K562 (cell line): ENCODE measurements around the gene TARS2. TPM values are rescaled to one million over a fixed set of nuclear protein-coding genes. Genes with fewer than 3 reads are reported as not detected.
A peak's percentile ranks its signal among the peaks of the same experiment; 100 is the strongest.

Source experiments
- BRD9 ChIP-seq: fragments of 450-650 bp; IDR thresholded peaks from 2 replicates; pipeline ENCODE4 v1.6.1; 2018; ENCODE audit warnings: low read depth; ENCODE audit not compliant: partially characterized antibody
- CHD2 ChIP-seq: IDR thresholded peaks from 2 replicates; pipeline ENCODE4 v1.6.1; 2011; ENCODE audit warnings: low read depth, low read length
- DMBX1 ChIP-seq: fragments of 250-450 bp; sonication (Bioruptor Pico); IDR thresholded peaks from 2 replicates; pipeline ENCODE4 v1.8.0; 2022; ENCODE audit warnings: inconsistent platforms, mild to moderate bottlenecking, moderate library complexity, borderline replicate concordance
- ELF2 ChIP-seq: fragments of 250-450 bp; sonication (Bioruptor Pico); IDR thresholded peaks from 2 replicates; pipeline ENCODE4 v1.5.0; 2021; ENCODE audit warnings: mild to moderate bottlenecking
- EP300 ChIP-seq: IDR thresholded peaks from 2 replicates; pipeline ENCODE4 v1.6.1; 2012; ENCODE audit warnings: low read length, improper control_type of control experiment
- ERF ChIP-seq: fragments of 450-650 bp; formaldehyde crosslinking; IDR thresholded peaks from 2 replicates; pipeline ENCODE4 v1.4.0; 2020; ENCODE audit warnings: mild to moderate bottlenecking, mixed read lengths
- HDAC1 ChIP-seq, 2 experiments: fragments of 450-650 bp; IDR thresholded peaks; 2 replicates each; pipeline ENCODE4 v1.6.1; 2016 to 2017; ENCODE audit warnings: inconsistent platforms in 1 of 2, mild to moderate bottlenecking in 1 of 2, moderate library complexity in 1 of 2
- KLF13 ChIP-seq: fragments of 450-650 bp; IDR thresholded peaks from 2 replicates; pipeline ENCODE4 v1.6.1; 2016; ENCODE audit warnings: missing genetic modification characterization, low read depth, mild to moderate bottlenecking, missing compliant biosample characterization, moderate library complexity, borderline replicate concordance
- MAFG ChIP-seq: fragments of 450-650 bp; conservative IDR thresholded peaks from 2 replicates; pipeline ENCODE4 v1.6.1; 2016; ENCODE audit warnings: missing genetic modification characterization, missing compliant biosample characterization
- NCOA4 ChIP-seq: fragments of 450-650 bp; IDR thresholded peaks from 2 replicates; pipeline ENCODE4 v1.6.1; 2018; ENCODE audit warnings: mild to moderate bottlenecking; ENCODE audit not compliant: partially characterized antibody
- SRSF7 ChIP-seq: fragments of 200-400 bp; formaldehyde crosslinking; optimal IDR thresholded peaks from 2 replicates; pipeline ENCODE3; 2017; ENCODE audit warnings: mild to moderate bottlenecking, low read depth, low read length
- YY1 ChIP-seq, 3 experiments: IDR thresholded peaks; 2 replicates each; pipeline ENCODE4 v1.6.1; 2011; ENCODE audit warnings: low read length in 2 of 3, mild to moderate bottlenecking in 2 of 3, moderate library complexity in 2 of 3, borderline replicate concordance in 1 of 3, control low read depth in 1 of 3, low read depth in 1 of 3; ENCODE audit not compliant: insufficient read depth in 3 of 3, insufficient replicate concordance in 2 of 3, control insufficient read depth in 1 of 3, insufficient read length in 1 of 3; ENCODE audit errors: extremely low read depth in 1 of 3
- ZBTB8A ChIP-seq: fragments of 450-650 bp; IDR thresholded peaks from 2 replicates; pipeline ENCODE4 v1.6.1; 2018; ENCODE audit warnings: mild to moderate bottlenecking, moderate library complexity; ENCODE audit not compliant: partially characterized antibody
- ZFX ChIP-seq: sonication (generic); formaldehyde crosslinking; IDR thresholded peaks from 2 replicates; pipeline ENCODE4 v1.8.0; 2022; ENCODE audit warnings: mild to moderate bottlenecking, missing genetic modification reagents, moderate library complexity
- ZNF121 ChIP-seq: sonication (generic); formaldehyde crosslinking; conservative IDR thresholded peaks from 2 replicates; pipeline ENCODE4 v1.8.0; 2022; ENCODE audit warnings: missing genetic modification reagents
- ZNF24 ChIP-seq: fragments of 450-650 bp; IDR thresholded peaks from 2 replicates; pipeline ENCODE4 v1.6.1; 2016
- ZNF707 ChIP-seq: fragments of 250-450 bp; sonication (Bioruptor Pico); conservative IDR thresholded peaks from 2 replicates; pipeline ENCODE4 v1.8.0; 2022; ENCODE audit warnings: inconsistent platforms, mild to moderate bottlenecking, moderate library complexity
- polyA plus RNA-seq, 8 experiments: library from polyadenylated mRNA; depleted of rRNA in 4 of 8; stranded (reverse) in 5 of 8; unstranded in 3 of 8; fragments of >200 nt; fragmentation: Nextera tagmentation in 2 of 8; fragmentation: Illumina TruSeq in 1 of 8; extraction: Ambion mirVana in 2 of 8; extraction: Trizol in 1 of 8; gene quantifications; 2 replicates each; pipeline versions ENCODE4 v1.2.1 to v1.2.3, GENCODE V29; 2011 to 2014; ENCODE audit warnings: inconsistent platforms in 1 of 8, missing spikeins in 1 of 8
- total RNA-seq, 7 experiments: library from RNA; depleted of rRNA in 6 of 7; stranded (reverse); fragments of >200 nt in 6 of 7; fragmentation: Illumina TruSeq in 2 of 7; extraction: Trizol in 2 of 7; gene quantifications; 2 replicates each; pipeline versions ENCODE4 v1.2.1 to v1.2.3, GENCODE V29; 2011 to 2021; ENCODE audit warnings: low replicate concordance in 1 of 7
- TF ChIP-seq, protein P1 (sequence below), 3 experiments: IDR thresholded peaks in 2 of 3; conservative IDR thresholded peaks in 1 of 3; 2 replicates each; pipeline ENCODE4 v1.5.1; 2011 to 2012; ENCODE audit warnings: low read length in 3 of 3, mild to moderate bottlenecking in 3 of 3, control low read depth in 2 of 3, improper control_type of control experiment in 1 of 3, inconsistent platforms in 1 of 3, low read depth in 1 of 3, mixed read lengths in 1 of 3, moderate library complexity in 1 of 3; ENCODE audit not compliant: insufficient read depth in 2 of 3
- TF ChIP-seq, protein P2 (sequence below): sonication (generic); formaldehyde crosslinking; IDR thresholded peaks from 2 replicates; pipeline ENCODE4 v1.8.0; 2023; ENCODE audit warnings: missing genetic modification reagents, mild to moderate bottlenecking, borderline replicate concordance

Gene TARS2
- total and polyA plus RNA-seq, 9 of the 15 experiments (the other 6 are each of a cell fraction or from before 2014, with no cell fraction given) = 17.0 to 64.2 (median 39.4) TPM

DNA sequence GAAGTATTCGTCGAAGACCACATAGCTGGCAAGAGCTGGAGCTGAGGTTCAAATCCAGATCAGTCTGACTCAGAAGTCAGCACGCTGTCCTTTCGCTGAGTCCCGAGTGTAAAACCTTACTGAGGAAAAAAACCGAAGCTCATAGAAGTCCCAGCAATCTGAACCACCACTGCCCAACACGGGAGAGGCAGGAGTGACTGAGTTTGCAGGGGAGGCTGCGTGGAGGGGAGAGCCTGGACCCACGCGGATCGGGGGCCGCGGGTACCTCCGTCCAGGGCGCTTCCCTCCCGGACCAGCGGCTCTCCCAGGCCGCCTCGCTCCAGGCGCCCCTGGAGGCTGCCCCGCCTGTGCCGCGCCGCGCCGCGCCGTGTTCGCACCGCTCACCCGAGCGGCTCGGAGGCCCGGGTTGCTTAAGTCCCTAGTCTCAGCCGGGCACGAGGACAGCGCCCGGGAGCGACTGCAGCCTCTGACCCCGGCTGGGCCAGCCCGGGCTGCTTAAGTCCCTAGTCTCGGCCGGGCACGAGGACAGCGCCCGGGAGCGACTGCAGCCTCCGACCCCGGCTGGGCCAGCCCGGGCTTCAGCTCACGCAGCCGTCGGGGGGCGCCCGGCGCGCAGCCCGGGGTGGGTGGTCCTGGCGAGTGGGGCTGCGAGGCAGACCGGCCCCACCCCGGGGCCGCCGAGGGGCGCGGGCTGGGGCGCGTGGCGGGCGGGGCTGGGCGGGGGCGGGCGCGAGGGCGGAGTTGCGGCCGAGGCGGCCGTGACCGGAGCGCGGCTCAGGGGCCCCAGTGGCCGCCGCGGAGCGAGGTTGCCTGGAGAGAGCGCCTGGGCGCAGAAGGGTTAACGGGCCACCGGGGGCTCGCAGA, 61.6 kb downstream of the TARS2 start, which contains the start of gene ADAMTSL4 (continued):
- TF ChIP-seq, protein P1, sequence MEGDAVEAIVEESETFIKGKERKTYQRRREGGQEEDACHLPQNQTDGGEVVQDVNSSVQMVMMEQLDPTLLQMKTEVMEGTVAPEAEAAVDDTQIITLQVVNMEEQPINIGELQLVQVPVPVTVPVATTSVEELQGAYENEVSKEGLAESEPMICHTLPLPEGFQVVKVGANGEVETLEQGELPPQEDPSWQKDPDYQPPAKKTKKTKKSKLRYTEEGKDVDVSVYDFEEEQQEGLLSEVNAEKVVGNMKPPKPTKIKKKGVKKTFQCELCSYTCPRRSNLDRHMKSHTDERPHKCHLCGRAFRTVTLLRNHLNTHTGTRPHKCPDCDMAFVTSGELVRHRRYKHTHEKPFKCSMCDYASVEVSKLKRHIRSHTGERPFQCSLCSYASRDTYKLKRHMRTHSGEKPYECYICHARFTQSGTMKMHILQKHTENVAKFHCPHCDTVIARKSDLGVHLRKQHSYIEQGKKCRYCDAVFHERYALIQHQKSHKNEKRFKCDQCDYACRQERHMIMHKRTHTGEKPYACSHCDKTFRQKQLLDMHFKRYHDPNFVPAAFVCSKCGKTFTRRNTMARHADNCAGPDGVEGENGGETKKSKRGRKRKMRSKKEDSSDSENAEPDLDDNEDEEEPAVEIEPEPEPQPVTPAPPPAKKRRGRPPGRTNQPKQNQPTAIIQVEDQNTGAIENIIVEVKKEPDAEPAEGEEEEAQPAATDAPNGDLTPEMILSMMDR (IDR thresholded peaks at IDR 0.05 in 2 of 3, conservative IDR thresholded peaks at IDR 0.05 in 1 of 3; ENCODE audit: insufficient read depth in 2 of 3, low read depth in 1 of 3, low read length in 3 of 3) = peak in 2 of 3 experiments; percentile 3; a peak in 2 of 6 replicates
- TF ChIP-seq BRD9 (peak; percentile 43), CHD2 (0 out of 2 replicates have a peak, but pooled peaks have one; percentile 23), HDAC1 (IDR thresholded peaks at IDR 0.05) (no peak), NCOA4 (no peak), ZNF24 (no peak), ZNF707 (no peak), SRSF7 (no peak), DMBX1 (CRISPR knock-in tag) (peak; percentile 80), MAFG (tag) (no peak), ELF2 (CRISPR knock-in tag) (no peak), ERF (CRISPR knock-in tag) (peak; percentile 59; the same call in 1 of the 2 replicates), KLF13 (tag) (0 out of 2 replicates have a peak, but pooled peaks have one; percentile 25), ZNF121 (CRISPR knock-in tag) (0 out of 2 replicates have a peak, but pooled peaks have one; percentile 46), EP300 (no peak), ZBTB8A (no peak), ZFX (CRISPR knock-in tag) (peak; percentile 87), YY1 (IDR thresholded peaks at IDR 0.05; ENCODE audit: borderline replicate concordance in 1 of 3, control insufficient read depth in 1 of 3, extremely low read depth in 1 of 3, insufficient read depth in 3 of 3, insufficient read length in 1 of 3, insufficient replicate concordance in 2 of 3, low read depth in 1 of 3, low read length in 2 of 3) (peak in 2 of 3 experiments; percentile 62 to 81)
- TF ChIP-seq, protein P2, sequence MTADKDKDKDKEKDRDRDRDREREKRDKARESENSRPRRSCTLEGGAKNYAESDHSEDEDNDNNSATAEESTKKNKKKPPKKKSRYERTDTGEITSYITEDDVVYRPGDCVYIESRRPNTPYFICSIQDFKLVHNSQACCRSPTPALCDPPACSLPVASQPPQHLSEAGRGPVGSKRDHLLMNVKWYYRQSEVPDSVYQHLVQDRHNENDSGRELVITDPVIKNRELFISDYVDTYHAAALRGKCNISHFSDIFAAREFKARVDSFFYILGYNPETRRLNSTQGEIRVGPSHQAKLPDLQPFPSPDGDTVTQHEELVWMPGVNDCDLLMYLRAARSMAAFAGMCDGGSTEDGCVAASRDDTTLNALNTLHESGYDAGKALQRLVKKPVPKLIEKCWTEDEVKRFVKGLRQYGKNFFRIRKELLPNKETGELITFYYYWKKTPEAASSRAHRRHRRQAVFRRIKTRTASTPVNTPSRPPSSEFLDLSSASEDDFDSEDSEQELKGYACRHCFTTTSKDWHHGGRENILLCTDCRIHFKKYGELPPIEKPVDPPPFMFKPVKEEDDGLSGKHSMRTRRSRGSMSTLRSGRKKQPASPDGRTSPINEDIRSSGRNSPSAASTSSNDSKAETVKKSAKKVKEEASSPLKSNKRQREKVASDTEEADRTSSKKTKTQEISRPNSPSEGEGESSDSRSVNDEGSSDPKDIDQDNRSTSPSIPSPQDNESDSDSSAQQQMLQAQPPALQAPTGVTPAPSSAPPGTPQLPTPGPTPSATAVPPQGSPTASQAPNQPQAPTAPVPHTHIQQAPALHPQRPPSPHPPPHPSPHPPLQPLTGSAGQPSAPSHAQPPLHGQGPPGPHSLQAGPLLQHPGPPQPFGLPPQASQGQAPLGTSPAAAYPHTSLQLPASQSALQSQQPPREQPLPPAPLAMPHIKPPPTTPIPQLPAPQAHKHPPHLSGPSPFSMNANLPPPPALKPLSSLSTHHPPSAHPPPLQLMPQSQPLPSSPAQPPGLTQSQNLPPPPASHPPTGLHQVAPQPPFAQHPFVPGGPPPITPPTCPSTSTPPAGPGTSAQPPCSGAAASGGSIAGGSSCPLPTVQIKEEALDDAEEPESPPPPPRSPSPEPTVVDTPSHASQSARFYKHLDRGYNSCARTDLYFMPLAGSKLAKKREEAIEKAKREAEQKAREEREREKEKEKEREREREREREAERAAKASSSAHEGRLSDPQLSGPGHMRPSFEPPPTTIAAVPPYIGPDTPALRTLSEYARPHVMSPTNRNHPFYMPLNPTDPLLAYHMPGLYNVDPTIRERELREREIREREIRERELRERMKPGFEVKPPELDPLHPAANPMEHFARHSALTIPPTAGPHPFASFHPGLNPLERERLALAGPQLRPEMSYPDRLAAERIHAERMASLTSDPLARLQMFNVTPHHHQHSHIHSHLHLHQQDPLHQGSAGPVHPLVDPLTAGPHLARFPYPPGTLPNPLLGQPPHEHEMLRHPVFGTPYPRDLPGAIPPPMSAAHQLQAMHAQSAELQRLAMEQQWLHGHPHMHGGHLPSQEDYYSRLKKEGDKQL (CRISPR knock-in tag) = no peak
